Measurements from ENCODE around the gene IGF1R. TPM values are rescaled to one million over a fixed set of nuclear protein-coding genes. Genes with fewer than 3 reads are reported as not detected.

The IGF1R gene
- total and polyA plus RNA-seq, 2 of the 13 experiments (the other 11 are each of a cell fraction or from before 2014, with no cell fraction given), result 15.9 to 18.4 TPM

DNA sequence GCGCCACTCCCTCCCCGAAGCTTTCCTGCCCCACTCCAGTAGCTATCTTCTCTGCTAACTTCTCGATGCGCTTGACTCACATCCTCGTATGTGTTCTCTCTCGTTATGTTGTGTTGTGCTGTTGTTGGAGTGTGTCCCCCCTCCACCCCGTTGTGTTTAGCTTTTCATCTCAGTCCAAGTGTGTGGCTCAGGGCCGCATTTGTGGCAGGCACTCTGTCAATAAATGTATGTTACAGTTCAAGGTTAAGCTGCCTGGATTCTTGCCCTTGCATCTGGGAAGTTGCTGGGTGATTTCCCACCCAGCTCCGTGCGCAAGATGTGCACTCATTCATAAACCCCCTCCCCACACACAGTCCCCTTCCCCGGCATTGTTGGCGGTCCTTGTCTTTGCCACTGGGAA, 287.4 kb downstream of the IGF1R start:
- Histone ChIP-seq H3K27me3 (ENCODE audit: control insufficient read depth in 1 of 2, insufficient read depth in 2 of 2, low read length in 2 of 2) (no peaks in the 10 kb centered on the region), H3K79me2 (ENCODE audit: insufficient read depth, low read length) (no peaks in the 10 kb centered on the region), H4K20me1 (ENCODE audit: insufficient read depth, low read length) (no peaks in the 10 kb centered on the region), H3K9me3 (ENCODE audit: low read length) (no peaks in the 10 kb centered on the region), H3K4me1 (ENCODE audit: insufficient read depth, low read length) (peaks cover 13% of the 10 kb centered on the region), H3K9ac (ENCODE audit: insufficient read depth, low read depth, low read length) (no peak overlapping the region), H3K4me2 (ENCODE audit: low read depth, low read length) (no peak overlapping the region), H3K36me3 (replicated peaks in 1 of 2; ENCODE audit: control insufficient read depth in 1 of 2, insufficient read depth in 2 of 2, low read length in 2 of 2) (peaks cover 24 to 78% of the 10 kb centered on the region in 2 experiments), H3K27ac (ENCODE audit: extremely low read length, insufficient read depth, low read length) (no peak overlapping the region), H3K4me3 (replicated peaks in 1 of 3; ENCODE audit: insufficient read depth in 1 of 3, low read depth in 2 of 3, low read length in 3 of 3) (no peak overlapping the region), H2AFZ (ENCODE audit: low read length) (no peak overlapping the region)
- WGBS (ENCODE audit: low lambda C conversion rate), result 84% methylated on average over 12 of the region's 12 CpGs
- intact Hi-C loops (cut with micrococcal nuclease; ENCODE audit: unreplicated experiment), result no loop called here
- no TSS peak for BruUV-seq (replicated peaks)
- FAIRE-seq (no peak), DNase-seq (ENCODE audit: low spot score) (no peak), ATAC-seq (no peak; the same call in 2 of the 3 replicates)
- POLR2A ChIA-PET, result no interaction called here
- no peak for TF ChIP-seq ZNF546 (CRISPR knock-in tag; conservative IDR thresholded peaks at IDR 0.05)
- no peak for TF ChIP-seq ATRX (CRISPR knock-in tag; IDR thresholded peaks at IDR 0.05; ENCODE audit: borderline replicate concordance)
- TF ChIP-seq, protein P1, sequence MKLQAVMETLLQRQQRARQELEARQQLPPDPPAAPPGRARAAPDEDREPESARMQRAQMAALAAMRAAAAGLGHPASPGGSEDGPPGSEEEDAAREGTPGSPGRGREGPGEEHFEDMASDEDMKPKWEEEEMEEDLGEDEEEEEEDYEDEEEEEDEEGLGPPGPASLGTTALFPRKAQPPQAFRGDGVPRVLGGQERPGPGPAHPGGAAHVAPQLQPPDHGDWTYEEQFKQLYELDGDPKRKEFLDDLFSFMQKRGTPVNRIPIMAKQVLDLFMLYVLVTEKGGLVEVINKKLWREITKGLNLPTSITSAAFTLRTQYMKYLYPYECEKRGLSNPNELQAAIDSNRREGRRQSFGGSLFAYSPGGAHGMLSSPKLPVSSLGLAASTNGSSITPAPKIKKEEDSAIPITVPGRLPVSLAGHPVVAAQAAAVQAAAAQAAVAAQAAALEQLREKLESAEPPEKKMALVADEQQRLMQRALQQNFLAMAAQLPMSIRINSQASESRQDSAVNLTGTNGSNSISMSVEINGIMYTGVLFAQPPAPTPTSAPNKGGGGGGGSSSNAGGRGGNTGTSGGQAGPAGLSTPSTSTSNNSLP (IDR thresholded peaks at IDR 0.05; ENCODE audit: low read depth, low read length), result no peak
- no peak for TF ChIP-seq ZBTB38 (CRISPR knock-in tag; IDR thresholded peaks at IDR 0.05)
- TF ChIP-seq KDM3A (CRISPR knock-in tag; IDR thresholded peaks at IDR 0.05; ENCODE audit: low read depth), result no peak
- no peak for TF ChIP-seq ZNF382 (CRISPR knock-in tag; IDR thresholded peaks at IDR 0.05; ENCODE audit: borderline replicate concordance)
- TF ChIP-seq ZNF549 (CRISPR knock-in tag; IDR thresholded peaks at IDR 0.05), result no peak
- TF ChIP-seq KAT7 (CRISPR knock-in tag; IDR thresholded peaks at IDR 0.05; ENCODE audit: borderline replicate concordance), result no peak
- TF ChIP-seq TEAD2 (CRISPR knock-in tag; IDR thresholded peaks at IDR 0.05), result no peak
- TF ChIP-seq MED1 (CRISPR knock-in tag; IDR thresholded peaks at IDR 0.05), result no peak
- TF ChIP-seq, protein P2, sequence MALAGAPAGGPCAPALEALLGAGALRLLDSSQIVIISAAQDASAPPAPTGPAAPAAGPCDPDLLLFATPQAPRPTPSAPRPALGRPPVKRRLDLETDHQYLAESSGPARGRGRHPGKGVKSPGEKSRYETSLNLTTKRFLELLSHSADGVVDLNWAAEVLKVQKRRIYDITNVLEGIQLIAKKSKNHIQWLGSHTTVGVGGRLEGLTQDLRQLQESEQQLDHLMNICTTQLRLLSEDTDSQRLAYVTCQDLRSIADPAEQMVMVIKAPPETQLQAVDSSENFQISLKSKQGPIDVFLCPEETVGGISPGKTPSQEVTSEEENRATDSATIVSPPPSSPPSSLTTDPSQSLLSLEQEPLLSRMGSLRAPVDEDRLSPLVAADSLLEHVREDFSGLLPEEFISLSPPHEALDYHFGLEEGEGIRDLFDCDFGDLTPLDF (CRISPR knock-in tag; IDR thresholded peaks at IDR 0.05), result no peak
- no peak for TF ChIP-seq TBX3 (IDR thresholded peaks at IDR 0.05; ENCODE audit: borderline replicate concordance)
- TF ChIP-seq, protein P3, sequence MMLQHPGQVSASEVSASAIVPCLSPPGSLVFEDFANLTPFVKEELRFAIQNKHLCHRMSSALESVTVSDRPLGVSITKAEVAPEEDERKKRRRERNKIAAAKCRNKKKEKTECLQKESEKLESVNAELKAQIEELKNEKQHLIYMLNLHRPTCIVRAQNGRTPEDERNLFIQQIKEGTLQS (CRISPR knock-in tag; IDR thresholded peaks at IDR 0.05), result no peak
- TF ChIP-seq SSRP1 (CRISPR knock-in tag; IDR thresholded peaks at IDR 0.05), result no peak
- no peak for TF ChIP-seq ZSCAN9 (CRISPR knock-in tag; IDR thresholded peaks at IDR 0.05; ENCODE audit: borderline replicate concordance)
- CTCF ChIA-PET (ENCODE audit: low intra/inter-chr PET ratio, low total read pairs), result no interaction called here
- in situ Hi-C loops (cut with HindIII; ENCODE audit: extremely low pct_ligation_motif_present, low pct_unique_long_range_greater_than_20kb), result no loop called here
